Keratinocyte (primary cell): Measurements from ENCODE around the gene HES7. TPM values are rescaled to one million over a fixed set of nuclear protein-coding genes. Genes with fewer than 3 reads are reported as not detected.

Experiments used
- DNase-seq: peaks from one replicate; pipeline ENCODE4 v3.0.0-alpha.2; 2011; ENCODE audit warnings: low read depth, missing footprints, low spot score
- FAIRE-seq: peaks from 2 replicates; lab custom pipeline; 2011; peaks lifted over from hg19 to GRCh38; lab: Jason Lieb, UNC
- H2AFZ ChIP-seq: 2 replicates; pipeline ENCODE4 v1.6.0; 2012; ENCODE audit warnings: low read length, control low read depth, inconsistent platforms; ENCODE audit not compliant: control insufficient read depth
- H3K27ac ChIP-seq: 2 replicates; pipeline ENCODE4 v1.5.1; 2011; ENCODE audit warnings: low read length; ENCODE audit not compliant: control insufficient read depth, insufficient read depth
- H3K27me3 ChIP-seq: 3 replicates; pipeline ENCODE4 v1.6.0; 2011; ENCODE audit warnings: low read length; ENCODE audit not compliant: control insufficient read depth, insufficient read depth; ENCODE audit errors: extremely low read depth
- H3K36me3 ChIP-seq, 2 experiments: 2 replicates in 1 of 2; 3 replicates in 1 of 2; pipeline ENCODE4 v1.5.1; 2011; ENCODE audit warnings: low read length in 2 of 2, mild to moderate bottlenecking in 1 of 2; ENCODE audit not compliant: control insufficient read depth in 2 of 2, insufficient read depth in 2 of 2; ENCODE audit errors: extremely low read depth in 1 of 2
- H3K4me1 ChIP-seq: 3 replicates; pipeline ENCODE4 v1.5.1; 2011; ENCODE audit warnings: low read length; ENCODE audit not compliant: control insufficient read depth, insufficient read depth; ENCODE audit errors: extremely low read depth
- H3K4me2 ChIP-seq: 3 replicates; pipeline ENCODE4 v1.6.0; 2011; ENCODE audit warnings: low read depth, low read length; ENCODE audit not compliant: control insufficient read depth, insufficient read depth; ENCODE audit errors: extremely low read depth
- H3K4me3 ChIP-seq, 3 experiments: fragments of 200-600 bp in 1 of 3; sonication (generic) in 1 of 3; 2 replicates in 2 of 3; 3 replicates in 1 of 3; pipeline ENCODE4 v1.5.1; 2011 to 2016; ENCODE audit warnings: low read length in 3 of 3, mild to moderate bottlenecking in 3 of 3, control low read depth in 2 of 3, inconsistent platforms in 1 of 3, low read depth in 1 of 3, mixed read lengths in 1 of 3, mixed run types in 1 of 3, moderate library complexity in 1 of 3; ENCODE audit not compliant: control insufficient read depth in 2 of 3, insufficient read depth in 2 of 3; ENCODE audit errors: extremely low read depth in 1 of 3
- H3K79me2 ChIP-seq: 2 replicates; pipeline ENCODE4 v1.6.0; 2012; ENCODE audit warnings: low read length; ENCODE audit not compliant: control insufficient read depth, insufficient read depth
- H3K9ac ChIP-seq: 3 replicates; pipeline ENCODE4 v1.6.0; 2011; ENCODE audit warnings: low read length; ENCODE audit not compliant: control insufficient read depth, insufficient read depth; ENCODE audit errors: extremely low read depth
- H3K9me1 ChIP-seq: 3 replicates; pipeline ENCODE4 v1.6.0; 2011; ENCODE audit warnings: low read length; ENCODE audit not compliant: control insufficient read depth, insufficient read depth; ENCODE audit errors: extremely low read depth
- H3K9me3 ChIP-seq: 2 replicates; pipeline ENCODE4 v1.5.1; 2012; ENCODE audit warnings: low read depth, low read length; ENCODE audit not compliant: control insufficient read depth
- H4K20me1 ChIP-seq: 3 replicates; pipeline ENCODE4 v1.6.0; 2011; ENCODE audit warnings: low read length; ENCODE audit not compliant: control insufficient read depth, insufficient read depth; ENCODE audit errors: extremely low read depth
- CTCF ChIP-seq, 3 experiments: IDR thresholded peaks in 1 of 3; conservative IDR thresholded peaks in 1 of 3; optimal IDR thresholded peaks in 1 of 3; 2 replicates in 2 of 3; 3 replicates in 1 of 3; pipeline versions ENCODE3 to v1.5.1; 2011; ENCODE audit warnings: low read length in 3 of 3, mild to moderate bottlenecking in 3 of 3, moderate library complexity in 2 of 3, control low read depth in 1 of 3, inconsistent platforms in 1 of 3; ENCODE audit not compliant: insufficient read depth in 2 of 3; ENCODE audit errors: extremely low read depth in 1 of 3
- EZH2 ChIP-seq: IDR thresholded peaks from one replicate; pipeline ENCODE4 v1.6.1; 2012; ENCODE audit warnings: inconsistent platforms, mild to moderate bottlenecking, low read length, moderate library complexity
- dilution Hi-C: fragments of 300-500 bp; cut with MboI; formaldehyde crosslinking; loops from one replicate; pipeline ENCODE4 v1.7.0; 2020; ENCODE audit warnings: low sequenced_read_pairs; ENCODE audit not compliant: extremely low pct_ligation_motif_present
- polyA plus RNA-seq, 5 experiments: library from polyadenylated mRNA; depleted of rRNA in 3 of 5; stranded (reverse) in 3 of 5; stranded (forward) in 1 of 5; unstranded in 1 of 5; fragments of >200 nt; gene quantifications; 1 replicate in 1 of 5; 2 replicates in 3 of 5; 3 replicates in 1 of 5; pipeline versions ENCODE4 v1.2.1 to v1.2.3, GENCODE V29; 2011 to 2012; ENCODE audit warnings: missing spikeins in 2 of 5, low read depth in 1 of 5, low replicate concordance in 1 of 5

HES7 gene
- polyA plus RNA-seq, 1 donor (not counting 4 experiments of a cell fraction or from before 2014, with no cell fraction given): 0.33 TPM

- H4K20me1 ChIP-seq: no peaks in the 10 kb centered on the region
- H3K9me1 ChIP-seq: no peaks in the 10 kb centered on the region
- no peak overlapping the region for H3K4me3 ChIP-seq
- FAIRE-seq: no peak
- no peaks in the 10 kb centered on the region for H3K9me3 ChIP-seq
- no peak overlapping the region for H3K9ac ChIP-seq
- TF ChIP-seq EZH2 (no peak), CTCF (optimal IDR thresholded peaks at IDR 0.05 in 1 of 3, IDR thresholded peaks at IDR 0.05 in 1 of 3, conservative IDR thresholded peaks at IDR 0.05 in 1 of 3; ENCODE audit: extremely low read depth in 1 of 3, insufficient read depth in 2 of 3, low read length in 3 of 3) (no peak)
- peak overlapping the region; percentile 55 for H3K4me2 ChIP-seq
- dilution Hi-C loops: no loop called here
- H3K27ac ChIP-seq: no peak overlapping the region
- no peaks in the 10 kb centered on the region for H3K27me3 ChIP-seq
- DNase-seq: no peak
- no peaks in the 10 kb centered on the region for H3K36me3 ChIP-seq
- H2AFZ ChIP-seq: no peak overlapping the region
- H3K4me1 ChIP-seq: peaks cover 13% of the 10 kb centered on the region
- no peaks in the 10 kb centered on the region for H3K79me2 ChIP-seq
Observed at GRCh38 chr17:8080799-8081219, 43.1 kb downstream of the HES7 start.

DNA sequence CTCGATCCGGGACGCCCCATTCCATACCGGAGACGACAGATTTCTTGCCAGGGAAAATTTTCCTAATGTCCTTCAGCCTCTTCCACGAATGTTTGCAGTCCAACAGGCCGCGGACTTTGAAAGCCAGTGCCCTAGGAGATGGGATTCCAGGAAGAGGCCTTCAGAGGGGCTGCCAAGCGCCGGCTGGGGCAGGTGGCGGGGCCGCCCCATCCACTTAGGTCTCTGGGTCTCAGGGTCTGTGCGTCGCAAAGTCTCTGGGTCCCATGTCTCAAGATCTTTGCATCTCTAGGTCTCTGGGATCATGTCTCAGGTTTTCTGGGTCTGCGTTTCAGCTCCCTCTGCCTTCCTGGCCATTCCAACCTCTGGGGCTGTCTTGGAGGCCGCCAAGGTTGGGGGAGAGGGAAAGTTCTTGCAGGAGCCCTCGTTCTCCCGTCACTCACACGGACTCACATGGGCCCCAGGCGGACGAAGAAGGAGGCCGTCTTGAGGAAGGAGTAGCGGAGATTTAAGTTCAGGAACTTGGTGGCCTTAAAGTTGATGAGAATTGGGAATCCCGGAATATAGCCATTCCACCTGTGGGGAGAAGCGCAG lies 43.6 kb downstream of the HES7 start:
- H3K4me1 ChIP-seq: peaks cover 13% of the 10 kb centered on the region
- peak overlapping the region; percentile 55 for H3K4me2 ChIP-seq
- H3K9ac ChIP-seq: peak overlapping the region; percentile 20
- dilution Hi-C loops: no loop called here
- TF ChIP-seq EZH2 (no peak), CTCF (optimal IDR thresholded peaks at IDR 0.05 in 1 of 3, IDR thresholded peaks at IDR 0.05 in 1 of 3, conservative IDR thresholded peaks at IDR 0.05 in 1 of 3; ENCODE audit: extremely low read depth in 1 of 3, insufficient read depth in 2 of 3, low read length in 3 of 3) (no peak)
- peak overlapping the region; percentile 35 for H2AFZ ChIP-seq
- peak overlapping the region in 2 of 3 experiments; percentile 12 to 24 for H3K4me3 ChIP-seq
- H3K9me3 ChIP-seq: no peaks in the 10 kb centered on the region
- H4K20me1 ChIP-seq: no peaks in the 10 kb centered on the region
- H3K79me2 ChIP-seq: no peaks in the 10 kb centered on the region
- DNase-seq (no peak), FAIRE-seq (no peak)
- H3K27me3 ChIP-seq: peaks cover 2% of the 10 kb centered on the region
- H3K9me1 ChIP-seq: no peaks in the 10 kb centered on the region
- H3K27ac ChIP-seq: no peak overlapping the region
- no peaks in the 10 kb centered on the region for H3K36me3 ChIP-seq
